Measurements from ENCODE around the gene TRIB2. TPM values are rescaled to one million over a fixed set of nuclear protein-coding genes. Genes with fewer than 3 reads are reported as not detected.

Gene TRIB2
- total and polyA plus RNA-seq, 2 of the 13 experiments (the other 11 are each of a cell fraction or from before 2014, with no cell fraction given) = 1.1 to 2.3 TPM

- TF ChIP-seq ZNF800 (CRISPR knock-in tag; IDR thresholded peaks at IDR 0.05) (no peak), HNRNPLL (IDR thresholded peaks at IDR 0.05; ENCODE audit: low read depth, low read length, poor library complexity, severe bottlenecking) (no peak), TFAP4 (IDR thresholded peaks at IDR 0.05; ENCODE audit: borderline replicate concordance, low read depth) (no peak), HNRNPK (IDR thresholded peaks at IDR 0.05; ENCODE audit: low read depth, low read length, poor library complexity, severe bottlenecking) (no peak), KDM5B (CRISPR knock-in tag; IDR thresholded peaks at IDR 0.05; ENCODE audit: borderline replicate concordance) (no peak), IKZF5 (CRISPR knock-in tag; IDR thresholded peaks at IDR 0.05) (no peak), SALL2 (CRISPR knock-in tag; IDR thresholded peaks at IDR 0.05) (no peak), ZNF749 (CRISPR knock-in tag; IDR thresholded peaks at IDR 0.05; ENCODE audit: borderline replicate concordance) (no peak), SKI (IDR thresholded peaks at IDR 0.05; ENCODE audit: partially characterized antibody) (no peak)
Measured at GRCh38 chr2:12688091-12688490, 28.6 kb upstream of the TRIB2 start (continued).

GRCh38 chr2:12688893-12689292 is 27.8 kb upstream of the TRIB2 start:
- BruUV-seq (replicated peaks) = no TSS peak
- no peak for FAIRE-seq

More at GRCh38 chr2:12688893-12689292, 27.8 kb upstream of the TRIB2 start:
- H3K9me3 ChIP-seq (ENCODE audit: low read length) = peaks cover 17% of the 10 kb centered on the region
- H3K4me2 ChIP-seq (ENCODE audit: low read depth, low read length) = no peak overlapping the region
- H3K36me3 ChIP-seq (replicated peaks in 1 of 2; ENCODE audit: control insufficient read depth in 1 of 2, insufficient read depth in 2 of 2, low read length in 2 of 2) = no peaks in the 10 kb centered on the region
- intact Hi-C loops (cut with micrococcal nuclease; ENCODE audit: unreplicated experiment) = no loop called here
- in situ Hi-C loops (cut with HindIII; ENCODE audit: extremely low pct_ligation_motif_present, low pct_unique_long_range_greater_than_20kb) = no loop called here
- ATAC-seq (no peak), DNase-seq (ENCODE audit: low spot score) (no peak)
- ChIA-PET CTCF (ENCODE audit: low intra/inter-chr PET ratio, low total read pairs) (no interaction called here), POLR2A (no interaction called here)
- 0% methylated on average over 3 of the region's 3 CpGs for WGBS (ENCODE audit: low lambda C conversion rate)
- H3K79me2 ChIP-seq (ENCODE audit: insufficient read depth, low read length) = no peaks in the 10 kb centered on the region
- no peak for TF ChIP-seq GRHL1 (CRISPR knock-in tag; conservative IDR thresholded peaks at IDR 0.05)
- H3K4me3 ChIP-seq (replicated peaks in 1 of 3; ENCODE audit: insufficient read depth in 1 of 3, low read depth in 2 of 3, low read length in 3 of 3) = no peak overlapping the region
- H2AFZ ChIP-seq (ENCODE audit: low read length) = no peak overlapping the region
- no peaks in the 10 kb centered on the region for H3K4me1 ChIP-seq (ENCODE audit: insufficient read depth, low read length)
- H3K27ac ChIP-seq (ENCODE audit: extremely low read length, insufficient read depth, low read length) = no peak overlapping the region
- H3K27me3 ChIP-seq (ENCODE audit: control insufficient read depth in 1 of 2, insufficient read depth in 2 of 2, low read length in 2 of 2) = no peaks in the 10 kb centered on the region; a peak in 1 of 5 replicates
- no peaks in the 10 kb centered on the region for H4K20me1 ChIP-seq (ENCODE audit: insufficient read depth, low read length)
- H3K9ac ChIP-seq (ENCODE audit: insufficient read depth, low read depth, low read length) = no peak overlapping the region
